H9 (cell line): ENCODE results near the gene VPS54. TPM values are rescaled to one million over a fixed set of nuclear protein-coding genes. Genes with fewer than 3 reads are reported as not detected.

Experiments used
- DNase-seq: peaks from one replicate; pipeline ENCODE4 v3.0.0-alpha.2; 2017
- H2AFZ ChIP-seq: one replicate; pipeline ENCODE4 v1.6.1; 2013; ENCODE audit warnings: mild to moderate bottlenecking, low read length, control low read depth, moderate library complexity
- H2AK5ac ChIP-seq: 2 replicates; pipeline ENCODE4 v1.6.1; 2013; ENCODE audit warnings: low read length, control low read depth, mixed read lengths; ENCODE audit not compliant: insufficient read length
- H2BK120ac ChIP-seq: one replicate; pipeline ENCODE4 v1.6.1; 2013; ENCODE audit warnings: low read depth, mild to moderate bottlenecking, low read length, control low read depth, inconsistent platforms; ENCODE audit not compliant: poor library complexity, severe bottlenecking
- H2BK12ac ChIP-seq: 2 replicates; pipeline ENCODE4 v1.6.1; 2013; ENCODE audit warnings: low read length, control low read depth, mixed read lengths, low read depth; ENCODE audit not compliant: insufficient read length
- H2BK15ac ChIP-seq: 2 replicates; pipeline ENCODE4 v1.6.1; 2013; ENCODE audit warnings: low read depth, low read length, control low read depth
- H2BK20ac ChIP-seq: one replicate; pipeline ENCODE4 v1.6.1; 2013; ENCODE audit warnings: low read depth, mild to moderate bottlenecking, low read length, control low read depth, inconsistent platforms; ENCODE audit not compliant: poor library complexity, severe bottlenecking
- H2BK5ac ChIP-seq: 2 replicates; pipeline ENCODE4 v1.6.1; 2013; ENCODE audit warnings: low read length, control low read depth, mixed read lengths; ENCODE audit not compliant: insufficient read length
- H3K14ac ChIP-seq: 2 replicates; pipeline ENCODE4 v1.6.1; 2013; ENCODE audit warnings: low read length, control low read depth; ENCODE audit not compliant: insufficient read depth
- H3K18ac ChIP-seq: 2 replicates; pipeline ENCODE4 v1.6.1; 2013; ENCODE audit warnings: low read depth, mild to moderate bottlenecking, mixed read lengths, low read length, control low read depth; ENCODE audit not compliant: insufficient read length
- H3K23ac ChIP-seq: 2 replicates; pipeline ENCODE4 v1.6.1; 2013; ENCODE audit warnings: low read length, control low read depth, mixed read lengths, low read depth; ENCODE audit not compliant: insufficient read length
- H3K23me2 ChIP-seq: 2 replicates; pipeline ENCODE4 v1.6.1; 2013; ENCODE audit warnings: low read depth, mild to moderate bottlenecking, mixed read lengths, low read length, control low read depth; ENCODE audit not compliant: insufficient read length, poor library complexity, severe bottlenecking
- H3K27ac ChIP-seq: 2 replicates; pipeline ENCODE4 v1.5.1; 2013; ENCODE audit warnings: low read length, control low read depth, mixed read lengths, low read depth; ENCODE audit not compliant: insufficient read length
- H3K27me3 ChIP-seq: 2 replicates; pipeline ENCODE4 v1.6.1; 2013; ENCODE audit warnings: low read length, control low read depth, inconsistent platforms; ENCODE audit not compliant: insufficient read depth
- H3K4ac ChIP-seq: 2 replicates; pipeline ENCODE4 v1.6.1; 2013; ENCODE audit warnings: low read depth, mild to moderate bottlenecking, control low read depth, inconsistent platforms, low read length, moderate library complexity
- H3K4me1 ChIP-seq: 2 replicates; pipeline ENCODE4 v1.6.1; 2013; ENCODE audit warnings: low read length, control low read depth, inconsistent platforms; ENCODE audit not compliant: insufficient read depth
- H3K4me2 ChIP-seq: 2 replicates; pipeline ENCODE4 v1.6.1; 2013; ENCODE audit warnings: low read length, control low read depth, mixed read lengths; ENCODE audit not compliant: insufficient read length, insufficient read depth
- H3K56ac ChIP-seq: 2 replicates; pipeline ENCODE4 v1.6.1; 2013; ENCODE audit warnings: low read depth, mild to moderate bottlenecking, mixed read lengths, low read length, control low read depth; ENCODE audit not compliant: insufficient read length
- H3K79me1 ChIP-seq: 2 replicates; pipeline ENCODE4 v1.6.1; 2013; ENCODE audit warnings: low read depth, mild to moderate bottlenecking, moderate library complexity, low read length, control low read depth, inconsistent platforms; ENCODE audit not compliant: insufficient read depth, poor library complexity, severe bottlenecking
- H3K79me2 ChIP-seq: 2 replicates; pipeline ENCODE4 v1.6.1; 2013; ENCODE audit warnings: low read length, control low read depth, inconsistent platforms; ENCODE audit not compliant: insufficient read depth
- H3K9ac ChIP-seq: 2 replicates; pipeline ENCODE4 v1.6.1; 2013; ENCODE audit warnings: low read length, control low read depth, mixed read lengths; ENCODE audit not compliant: insufficient read length; ENCODE audit errors: extremely low read depth
- H3K9me3 ChIP-seq: one replicate; pipeline ENCODE4 v1.6.1; 2013; ENCODE audit warnings: low read depth, low read length, inconsistent platforms; ENCODE audit not compliant: control insufficient read depth
- H3T11ph ChIP-seq: one replicate; pipeline ENCODE4 v1.6.1; 2013; ENCODE audit warnings: mild to moderate bottlenecking, low read length, control low read depth, inconsistent platforms
- H4K20me1 ChIP-seq: one replicate; pipeline ENCODE4 v1.6.1; 2013; ENCODE audit not compliant: control insufficient read depth, insufficient read length, insufficient read depth
- H4K5ac ChIP-seq: 2 replicates; pipeline ENCODE4 v1.6.1; 2013; ENCODE audit warnings: low read depth, mild to moderate bottlenecking, mixed read lengths, low read length, control low read depth; ENCODE audit not compliant: insufficient read length
- H4K8ac ChIP-seq: replicated peaks from 2 replicates; pipeline ENCODE4 v1.6.1; 2013; ENCODE audit warnings: low read length, control low read depth, mixed read lengths, low read depth; ENCODE audit not compliant: insufficient read length
- H4K91ac ChIP-seq: 2 replicates; pipeline ENCODE4 v1.6.1; 2013; ENCODE audit warnings: low read depth, mild to moderate bottlenecking, moderate library complexity, mixed read lengths, low read length, control low read depth; ENCODE audit not compliant: insufficient read length
- H3K27ac Mint-ChIP-seq, 3 experiments: 2 replicates in 2 of 3; 3 replicates in 1 of 3; pipeline ENCODE4 v1.8.0; 2020 to 2021; ENCODE audit warnings: mixed read lengths in 3 of 3, mild to moderate bottlenecking in 1 of 3, moderate library complexity in 1 of 3
- H3K27me3 Mint-ChIP-seq: 2 replicates; pipeline ENCODE4 v1.8.0; 2021; ENCODE audit warnings: low read depth, mild to moderate bottlenecking, moderate library complexity, mixed read lengths
- H3K36me3 Mint-ChIP-seq, 3 experiments: 2 replicates in 2 of 3; 3 replicates in 1 of 3; pipeline ENCODE4 v1.8.0; 2020 to 2021; ENCODE audit warnings: low read depth in 3 of 3, mixed read lengths in 3 of 3; ENCODE audit not compliant: insufficient read depth in 1 of 3
- H3K4me1 Mint-ChIP-seq, 2 experiments: 2 replicates each; pipeline ENCODE4 v1.8.0; 2020; ENCODE audit warnings: mixed read lengths in 2 of 2
- H3K4me3 Mint-ChIP-seq, 2 experiments: 2 replicates in 1 of 2; 3 replicates in 1 of 2; pipeline ENCODE4 v1.8.0; 2020 to 2021; ENCODE audit warnings: mild to moderate bottlenecking in 2 of 2, mixed read lengths in 2 of 2, moderate library complexity in 1 of 2
- H3K9me3 Mint-ChIP-seq, 2 experiments: 2 replicates in 1 of 2; 3 replicates in 1 of 2; pipeline ENCODE4 v1.8.0; 2020; ENCODE audit warnings: mild to moderate bottlenecking in 2 of 2, mixed read lengths in 2 of 2, moderate library complexity in 1 of 2
- CTCF ChIP-seq: fragments of 200-600 bp; sonication (generic); conservative IDR thresholded peaks from 3 replicates; pipeline ENCODE4 v1.8.0; 2021; ENCODE audit warnings: antibody characterized with exemption, mild to moderate bottlenecking
- WGBS: extraction: QIAGEN DNeasy Blood & Tissue Kit; methylation state at CpG from one replicate; pipeline ENCODE4 v1.1.7; 2013; ENCODE audit warnings: missing lambda C conversion rate, low lambda C conversion rate, mixed read lengths; ENCODE audit not compliant: insufficient read length; ENCODE audit errors: extremely low coverage; 5-methylcytosine and 5-hydroxymethylcytosine counted together
- total RNA-seq: library from RNA; stranded (reverse); gene quantifications from 2 replicates; pipeline ENCODE4 v1.2.1, GENCODE V29; 2021

VPS54 gene
- total RNA-seq, 1 experiment from 2014 or later = 13.4 TPM

- no peak overlapping the region for H3K27ac ChIP-seq
Observed at GRCh38 chr2:63855418-63856302, 163.6 kb downstream of the VPS54 start.

More at GRCh38 chr2:63855418-63856302, 163.6 kb downstream of the VPS54 start:
- H3K4me2 ChIP-seq = no peak overlapping the region
- no peak overlapping the region for H3T11ph ChIP-seq
- no peak overlapping the region for H2AK5ac ChIP-seq
- Mint-ChIP-seq H3K36me3 (peaks cover 29 to 89% (median 81%) of the 10 kb centered on the region in 3 experiments; a peak in 6 of 7 replicates), H3K4me3 (no peak overlapping the region), H3K27me3 (no peaks in the 10 kb centered on the region), H3K9me3 (no peaks in the 10 kb centered on the region), H3K27ac (peak overlapping the region; percentile 53 to 99 (median 72); a peak in 5 of 7 replicates), H3K4me1 (peaks cover 67 to 83% of the 10 kb centered on the region in 2 experiments)
- H2BK5ac ChIP-seq = no peak overlapping the region
- H3K14ac ChIP-seq = no peak overlapping the region
- H3K23me2 ChIP-seq = no peaks in the 10 kb centered on the region
- H3K18ac ChIP-seq = no peak overlapping the region
- no peak overlapping the region for H3K23ac ChIP-seq
- no peak overlapping the region for H3K4ac ChIP-seq
- no peaks in the 10 kb centered on the region for H3K9me3 ChIP-seq
- H3K9ac ChIP-seq = no peak overlapping the region
- no peak overlapping the region for H3K56ac ChIP-seq
- H2BK20ac ChIP-seq = no peak overlapping the region
- H4K5ac ChIP-seq = no peak overlapping the region
- no peak overlapping the region for H2BK15ac ChIP-seq
- H4K20me1 ChIP-seq = no peaks in the 10 kb centered on the region
- WGBS = no CpG with 5 or more reads among the region's 14 CpGs
- peaks cover 5% of the 10 kb centered on the region for H3K79me1 ChIP-seq
- no peak overlapping the region for H2BK12ac ChIP-seq
- H4K91ac ChIP-seq = no peak overlapping the region
- H2BK120ac ChIP-seq = no peak overlapping the region
- H3K4me1 ChIP-seq = peaks cover 29% of the 10 kb centered on the region
- H2AFZ ChIP-seq = no peak overlapping the region
- H3K79me2 ChIP-seq = peaks cover 58% of the 10 kb centered on the region
- no peak for DNase-seq
- TF ChIP-seq CTCF = no peak
- H3K27me3 ChIP-seq = no peaks in the 10 kb centered on the region
- no peak overlapping the region for H4K8ac ChIP-seq
